HG03520 (cell line): ENCODE data around the gene FBXO42.

ENCODE experiments used
- ATAC-seq: cut with Tn5 transposase; IDR thresholded peaks from one replicate; pipeline ENCODE4 v1.9.1; 2021; ENCODE audit warnings: mild to moderate bottlenecking, moderate library complexity; ENCODE audit not compliant: unreplicated experiment

FBXO42 gene

DNA sequence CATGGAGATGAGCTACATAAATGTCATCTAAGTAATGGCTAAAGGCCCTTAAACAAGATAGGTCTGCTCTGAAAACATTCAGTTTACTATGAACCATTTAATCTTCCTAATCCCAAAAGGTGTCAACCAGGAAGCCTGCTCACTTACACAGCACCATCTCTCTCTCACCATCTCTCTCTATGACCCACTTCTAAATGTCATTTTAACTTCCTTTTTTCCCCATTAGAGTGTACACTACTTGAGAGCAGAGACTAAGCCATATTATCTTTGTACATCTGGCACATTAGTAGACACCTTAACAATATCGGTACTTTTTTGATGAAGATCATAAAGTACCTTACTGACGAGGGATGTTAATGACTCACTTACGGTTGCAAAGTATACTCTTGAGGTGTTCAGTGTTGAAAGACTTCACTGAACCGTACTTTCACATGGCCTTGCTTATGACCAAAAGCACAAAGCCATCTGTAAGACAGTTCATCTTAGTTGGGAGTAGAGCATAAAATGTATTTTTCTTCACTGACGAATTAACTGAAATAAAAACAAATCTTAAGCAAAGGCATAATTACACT is 25.4 kb downstream of the FBXO42 start:
- ATAC-seq: no peak

DNA sequence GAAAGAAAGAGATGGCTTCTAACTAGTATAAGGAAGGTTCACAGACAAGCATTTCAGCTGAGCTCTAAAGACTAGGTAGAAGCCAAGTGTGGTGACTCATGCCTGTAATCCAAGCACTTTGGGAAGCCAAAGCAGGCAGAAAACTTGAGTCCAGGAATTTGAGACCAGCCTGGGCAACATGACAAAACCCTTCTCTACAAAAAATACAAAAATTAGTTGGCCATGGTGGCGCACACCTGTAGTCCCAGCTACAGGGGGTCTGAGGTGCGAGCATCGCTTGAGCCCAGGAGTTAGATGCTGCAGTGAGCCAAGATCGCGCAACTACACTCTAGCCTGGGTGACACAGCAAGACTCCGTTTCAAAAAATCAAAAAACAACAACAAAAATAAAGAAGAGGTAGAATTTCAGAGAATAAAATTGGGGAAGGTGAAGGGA is 27.8 kb downstream of the FBXO42 start:
- no peak for ATAC-seq

DNA sequence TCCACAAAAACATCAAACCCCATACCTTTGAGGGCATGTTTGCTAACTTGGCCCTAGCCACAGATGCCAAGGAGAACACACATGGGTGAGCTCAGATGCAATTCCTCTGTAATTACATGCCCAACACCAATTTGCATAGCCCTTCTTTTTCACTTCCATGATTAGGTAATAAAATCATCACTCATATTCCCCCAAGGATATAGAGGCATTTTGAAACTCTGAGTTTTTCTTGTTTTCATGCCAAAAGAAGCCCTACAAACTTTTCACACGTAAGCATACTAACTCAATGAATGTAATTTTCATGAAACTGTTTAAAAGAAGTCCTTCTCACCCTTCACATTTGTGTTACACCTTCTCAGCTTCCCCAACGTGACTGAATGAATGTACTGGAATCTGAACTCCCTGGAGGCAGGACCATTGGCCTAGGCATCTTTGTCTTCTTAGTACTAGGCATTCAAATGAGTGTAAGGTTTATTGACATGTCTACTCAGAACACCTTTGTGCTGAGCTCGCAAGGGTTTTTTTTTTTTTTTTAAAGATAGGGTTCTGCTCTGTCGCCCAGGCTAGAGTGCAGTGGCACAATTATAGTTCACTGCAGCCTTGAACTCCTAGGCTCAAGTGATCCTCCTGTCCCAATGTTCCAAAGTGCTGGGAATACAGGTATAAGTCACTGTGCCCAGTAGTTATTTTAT is 31.0 kb downstream of the FBXO42 start:
- no peak for ATAC-seq

DNA sequence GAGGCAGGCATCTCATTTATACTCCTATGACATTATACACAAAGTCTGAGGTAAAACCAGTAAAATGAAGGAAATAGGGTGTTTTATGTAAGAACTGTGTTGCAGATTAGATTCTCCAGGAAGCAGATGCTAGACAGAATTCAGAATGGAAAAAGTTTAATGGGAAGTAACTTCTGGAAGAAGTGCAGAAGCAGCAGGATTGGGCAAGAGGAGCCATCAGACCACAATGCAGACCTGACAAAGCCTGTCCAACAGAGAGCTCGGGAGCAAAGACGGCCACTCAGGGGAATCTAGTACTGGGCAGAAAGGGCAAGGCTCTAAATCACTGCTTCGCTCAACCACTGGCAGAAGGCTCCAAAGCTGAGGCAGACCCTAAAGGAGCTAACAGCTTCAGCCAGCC is 33.7 kb downstream of the FBXO42 start:
- ATAC-seq: no peak

DNA sequence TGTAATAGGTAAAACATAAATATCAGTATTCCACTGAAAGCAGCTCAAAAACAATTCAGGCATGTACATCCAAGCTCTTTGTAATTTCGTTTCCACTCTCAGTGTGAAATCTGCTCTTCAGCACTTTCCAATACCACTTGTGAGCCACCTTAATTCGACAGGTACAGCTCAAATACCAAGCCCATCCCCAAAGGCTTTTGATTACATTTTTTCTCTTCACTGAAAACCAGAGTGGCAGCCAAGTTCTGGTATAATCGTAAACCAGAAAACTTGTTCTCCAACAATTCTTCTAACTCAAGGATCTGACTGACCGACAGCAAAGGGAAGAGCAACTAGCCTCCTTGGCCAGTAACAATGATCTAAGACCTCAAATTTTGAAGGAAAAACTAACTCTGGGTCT is 36.8 kb downstream of the FBXO42 start:
- no peak for ATAC-seq

DNA sequence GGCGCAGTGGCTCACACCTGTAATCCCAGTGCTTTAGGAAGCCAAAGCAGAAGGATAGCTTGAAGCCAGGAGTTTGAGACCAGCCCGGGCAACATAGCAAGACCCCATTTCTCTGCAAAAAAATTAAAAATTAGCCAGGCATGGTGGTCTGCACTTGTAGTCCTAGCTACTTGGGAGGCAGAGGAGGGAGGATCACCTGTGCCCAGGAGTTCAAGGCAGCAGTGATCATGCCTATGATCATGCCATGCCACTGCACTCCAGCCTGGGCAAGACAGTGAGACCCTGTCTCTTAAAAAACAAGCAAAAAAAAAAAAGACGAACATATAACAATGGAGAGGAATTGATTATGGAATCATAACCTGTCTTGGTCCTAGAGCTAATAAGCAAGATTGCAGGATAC is 45.1 kb downstream of the FBXO42 start:
- ATAC-seq: no peak

DNA sequence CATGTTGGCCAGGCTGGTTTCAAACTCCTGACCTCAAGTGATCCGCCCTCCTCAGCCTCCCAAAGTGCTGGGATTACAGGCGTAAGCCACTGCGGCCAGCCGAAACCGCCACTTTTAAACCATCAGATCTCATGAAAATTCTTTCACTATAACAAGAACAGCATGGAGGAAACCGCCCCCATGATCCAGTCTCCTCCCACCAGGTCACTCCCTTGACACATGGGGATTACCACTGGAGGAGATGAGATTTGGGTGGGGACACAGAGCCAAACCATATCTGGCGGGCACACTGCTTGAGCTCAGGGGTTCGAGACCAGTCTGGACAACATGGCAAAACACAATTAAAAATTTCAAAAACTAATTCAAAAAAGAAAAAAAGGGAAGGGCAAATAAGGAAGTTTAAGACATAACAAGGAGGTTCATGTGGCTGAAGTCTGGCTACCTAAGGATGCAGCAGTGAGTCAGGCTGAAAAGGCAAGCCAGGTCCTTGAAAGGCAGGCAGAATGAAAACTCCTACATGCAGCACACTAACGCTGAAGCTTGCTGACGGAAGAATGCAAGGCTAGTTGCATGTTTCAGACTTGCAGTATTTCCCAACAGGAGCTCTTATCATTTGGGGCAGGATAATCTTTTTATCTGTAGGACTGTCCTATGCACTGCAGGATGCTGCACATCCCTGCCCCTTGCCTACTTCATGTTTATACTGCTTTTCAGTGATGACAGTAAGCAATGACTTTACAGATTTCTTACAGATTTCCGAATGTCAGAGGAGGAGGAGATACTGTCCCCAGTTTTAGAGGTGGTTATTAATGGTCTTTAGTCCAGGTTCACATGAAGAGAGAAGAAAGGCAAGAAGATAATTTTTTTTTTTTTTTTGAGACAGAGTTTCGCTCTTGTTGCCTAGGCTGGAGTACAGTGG is 49.3 kb downstream of the FBXO42 start:
- no peak for ATAC-seq

DNA sequence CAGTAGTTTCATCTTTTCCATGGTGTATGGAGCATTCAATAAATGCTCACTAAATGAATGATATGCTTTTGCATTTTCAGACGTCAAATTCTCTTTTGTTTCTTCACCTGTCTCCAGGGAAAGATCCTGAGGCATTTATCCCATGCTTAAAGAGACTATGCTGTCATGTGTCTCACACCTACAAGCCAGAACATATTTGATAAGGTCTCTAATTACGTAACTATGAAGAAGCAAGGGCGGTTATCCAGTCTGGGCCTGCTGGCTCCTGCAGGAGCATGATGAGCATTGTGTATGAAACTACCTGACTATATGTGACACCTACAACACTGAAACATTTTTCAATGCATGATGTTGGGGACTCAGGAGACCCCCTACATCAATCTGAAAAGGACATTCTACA is 51.8 kb downstream of the FBXO42 start:
- no peak for ATAC-seq

DNA sequence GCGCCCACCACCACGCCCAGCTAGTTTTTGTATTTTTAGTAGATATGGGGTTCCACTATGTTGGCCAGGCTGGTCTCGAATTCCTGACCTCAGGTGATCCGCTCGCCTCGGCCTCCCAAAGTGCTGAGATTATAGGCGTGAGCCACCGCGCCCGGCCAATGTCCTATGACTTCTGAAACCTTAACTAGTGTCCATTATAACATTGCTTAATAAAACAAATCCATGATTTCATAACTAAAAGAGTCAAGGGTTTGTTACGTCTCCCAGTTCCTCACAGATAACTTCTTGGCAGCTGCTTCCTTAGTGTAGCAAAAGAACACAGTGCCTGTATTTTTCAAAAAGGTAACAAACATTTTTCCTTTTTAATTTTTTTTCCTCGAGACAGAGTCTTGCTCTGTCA is 53.6 kb downstream of the FBXO42 start:
- no peak for ATAC-seq

DNA sequence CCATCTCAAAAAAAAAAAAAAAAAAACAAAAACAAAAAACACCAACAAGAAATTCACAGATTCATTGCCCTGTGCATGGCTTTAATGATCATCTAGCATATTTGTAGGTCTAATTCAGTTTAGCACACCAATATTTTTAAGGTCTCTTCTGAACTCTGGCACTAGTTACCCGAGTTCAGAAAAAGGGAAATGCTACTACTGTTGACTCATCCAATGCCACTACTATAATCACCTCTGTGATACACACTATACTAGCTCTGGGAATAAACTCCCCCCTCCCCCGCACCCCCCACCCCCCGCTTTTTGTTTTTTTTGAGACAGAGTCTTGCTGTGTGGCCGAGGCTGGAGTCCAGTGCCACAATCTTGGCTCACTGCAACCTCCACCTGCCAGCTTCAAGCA is 55.6 kb downstream of the FBXO42 start:
- no peak for ATAC-seq

DNA sequence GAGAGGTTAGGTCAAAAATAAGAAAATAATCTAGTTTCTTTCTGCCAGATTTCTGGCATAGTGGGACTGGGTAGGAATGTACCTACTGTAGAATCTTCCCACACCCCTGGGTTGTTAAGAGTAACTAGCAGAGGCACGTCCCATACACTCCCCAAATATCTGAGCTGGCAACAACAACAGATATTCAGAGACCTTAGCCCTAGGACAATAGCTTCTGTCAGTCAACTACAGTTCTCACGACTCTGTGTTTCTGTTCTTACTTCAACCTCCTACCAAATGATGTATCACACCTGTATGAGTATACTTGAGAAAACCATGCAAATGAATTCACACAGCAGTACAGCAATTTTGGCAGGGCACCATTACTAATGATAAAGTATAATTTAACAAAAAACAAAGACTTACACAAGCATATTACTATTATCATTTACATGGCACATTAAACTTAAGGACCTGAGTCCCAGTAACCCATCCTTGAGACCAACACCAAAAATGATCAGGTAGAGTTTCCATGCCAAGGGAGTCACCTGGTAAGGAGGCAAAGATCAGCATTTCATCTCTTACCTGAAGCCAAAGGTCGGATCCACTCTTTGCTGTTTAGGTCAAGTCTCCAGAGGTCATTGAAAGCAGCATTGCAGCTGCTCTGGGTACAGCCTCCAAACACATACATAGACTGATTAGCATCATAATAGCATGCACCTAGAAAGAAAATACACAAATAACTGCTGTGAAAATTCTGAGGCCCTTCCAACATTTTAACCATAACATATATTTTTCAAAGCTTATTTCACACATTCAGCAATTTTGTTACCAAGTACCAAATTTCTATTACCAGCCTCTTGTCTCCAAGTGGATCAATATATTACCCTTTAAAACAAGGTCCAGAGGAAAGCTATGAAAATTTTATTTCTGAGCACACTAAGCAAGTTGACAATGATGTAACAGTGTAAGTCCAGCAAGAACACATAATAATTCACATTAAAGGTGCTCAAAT is 57.8 kb downstream of the FBXO42 start:
- no peak for ATAC-seq

DNA sequence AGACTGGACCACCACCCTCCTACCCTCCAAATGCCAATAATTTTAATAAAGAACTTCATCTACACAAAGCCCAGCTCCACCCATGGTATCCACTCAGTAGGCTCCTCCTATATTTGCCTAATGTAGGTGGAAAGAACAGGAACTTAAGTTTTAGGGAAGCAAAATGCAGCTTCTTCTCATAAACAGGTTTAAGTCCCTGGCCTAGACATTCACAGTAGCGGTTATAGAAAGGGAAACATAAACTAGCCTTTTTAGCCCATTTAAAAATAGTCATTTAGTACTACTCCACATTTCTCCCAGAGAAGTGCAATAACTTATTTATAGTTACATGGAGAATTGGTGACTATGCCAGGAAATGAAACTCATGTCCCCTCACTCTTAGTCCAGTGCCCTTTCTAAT is 58.7 kb downstream of the FBXO42 start:
- no peak for ATAC-seq

DNA sequence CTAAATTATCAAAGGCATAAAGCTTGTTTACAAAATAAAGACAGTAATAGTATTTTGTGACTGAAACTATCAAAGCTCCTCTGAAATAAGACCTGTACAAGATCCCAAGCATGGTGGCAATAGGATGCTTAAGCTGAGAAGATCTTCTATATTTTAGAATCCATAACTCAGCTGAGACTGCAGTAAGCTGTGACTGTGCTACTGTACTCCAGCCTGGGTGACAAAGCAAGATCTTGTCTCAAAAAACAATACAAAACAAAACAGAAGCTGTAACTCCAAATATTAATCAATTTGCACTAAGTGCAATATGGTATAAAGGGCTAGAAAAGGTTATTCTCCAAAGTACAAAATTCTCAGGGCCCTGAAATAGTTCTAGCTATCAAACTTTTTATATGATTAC is 59.5 kb downstream of the FBXO42 start:
- ATAC-seq: no peak

DNA sequence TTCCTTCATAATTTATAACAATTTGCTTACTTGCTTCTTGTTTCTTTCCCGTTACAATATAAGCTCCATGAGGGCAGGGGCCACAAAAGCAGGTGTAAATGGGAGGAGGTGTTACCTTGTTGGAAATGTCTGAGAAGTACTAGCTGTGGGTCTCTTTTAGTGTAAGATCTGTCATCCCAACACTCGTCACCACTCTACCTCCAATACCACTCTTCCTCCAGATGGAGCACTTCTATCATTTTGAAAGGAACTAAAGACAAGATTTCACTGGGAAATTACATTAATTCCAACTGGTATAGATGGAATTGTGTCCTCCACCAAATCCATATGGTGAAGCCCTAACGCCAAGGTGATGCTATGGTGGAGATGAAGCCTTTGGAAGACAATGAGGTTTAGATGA is 62.3 kb downstream of the FBXO42 start:
- ATAC-seq: no peak

DNA sequence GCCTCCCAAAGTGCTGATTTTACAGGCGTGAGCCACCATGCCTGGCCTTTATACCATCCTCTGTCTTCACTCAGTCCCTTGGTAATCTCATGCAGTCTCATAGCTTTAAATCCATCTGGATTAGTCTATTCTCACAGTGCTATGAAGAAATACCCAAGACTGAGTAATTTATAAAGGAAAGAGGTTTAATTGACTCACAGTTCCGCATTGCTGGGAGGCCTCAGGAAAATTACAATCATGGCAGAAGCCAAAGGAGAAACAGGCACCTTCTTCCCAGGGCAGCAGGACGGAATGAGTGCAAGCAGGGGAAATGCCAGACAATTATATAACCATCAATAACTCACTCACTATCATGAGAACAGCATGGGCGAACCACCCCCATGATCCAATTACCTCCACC is 66.2 kb downstream of the FBXO42 start:
- ATAC-seq: no peak

DNA sequence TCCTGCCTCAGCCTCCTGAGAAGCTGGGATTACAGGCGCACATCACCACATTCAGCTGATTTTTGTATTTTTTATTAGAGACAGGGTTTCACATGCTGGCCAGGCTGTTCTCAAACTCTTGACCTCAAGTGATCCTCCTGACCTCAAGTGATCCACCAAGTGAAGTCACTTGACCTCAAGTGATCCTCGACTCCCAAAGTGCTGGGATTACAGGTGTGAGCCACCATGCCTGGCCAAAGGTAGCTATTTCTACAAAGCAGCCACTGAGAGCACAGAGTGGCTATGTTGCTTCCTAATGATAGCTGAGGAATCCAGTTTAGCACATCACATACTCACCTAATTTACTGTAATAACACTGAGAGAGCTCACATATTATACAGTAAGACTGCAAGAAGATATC is 70.5 kb downstream of the FBXO42 start:
- ATAC-seq: no peak

DNA sequence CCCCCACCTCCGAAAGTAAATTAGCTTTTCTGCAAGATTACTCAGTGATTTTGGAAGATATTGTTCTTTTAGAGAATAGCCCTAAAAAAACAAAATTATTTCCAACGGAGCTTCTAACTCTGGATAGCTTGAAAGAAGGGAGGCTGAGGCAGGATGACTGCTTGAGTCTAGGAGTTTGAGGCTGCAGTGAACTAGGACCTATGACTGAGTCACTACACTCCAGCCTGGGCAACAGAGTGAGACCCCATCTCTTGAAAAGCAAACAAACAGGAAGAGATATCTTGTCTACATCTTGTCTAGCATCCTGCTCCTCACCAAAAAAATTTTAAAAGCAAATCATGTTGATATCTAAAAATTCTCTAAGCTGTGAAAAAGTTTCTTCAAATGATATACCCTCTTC is 73.1 kb downstream of the FBXO42 start:
- ATAC-seq: no peak

DNA sequence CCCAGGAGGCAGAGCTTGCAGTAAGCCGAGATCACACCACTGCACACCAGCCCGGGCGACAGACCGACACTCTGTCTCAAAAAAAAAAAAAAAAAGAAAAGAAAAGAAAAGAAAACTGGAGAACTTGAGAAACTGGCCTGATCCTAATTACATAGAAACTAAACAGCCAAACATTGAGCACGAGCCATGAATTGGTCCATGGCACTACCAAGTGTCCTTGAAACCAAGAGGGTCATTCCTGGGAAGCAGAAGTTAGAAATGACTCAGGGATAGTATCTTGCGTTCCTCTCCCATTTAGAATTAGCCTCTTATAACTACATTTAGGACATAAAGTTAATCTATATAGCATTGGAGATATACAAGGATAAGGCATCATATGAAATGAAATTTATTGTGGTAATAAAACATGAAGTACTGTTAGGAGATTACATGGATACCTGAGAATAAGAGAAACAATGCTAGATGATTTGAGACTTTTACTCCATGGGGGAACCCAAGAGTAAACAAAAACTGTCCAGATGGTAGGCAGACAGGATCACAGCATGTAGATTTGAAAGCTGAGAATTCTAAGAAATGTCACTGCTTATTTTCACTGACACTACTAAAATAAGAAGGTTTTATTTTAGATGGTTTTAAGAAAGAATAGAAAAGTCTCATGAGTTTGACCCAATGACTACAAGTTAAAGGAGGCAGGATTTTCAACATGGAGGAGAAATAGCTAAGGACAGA is 75.8 kb downstream of the FBXO42 start:
- no peak for ATAC-seq

DNA sequence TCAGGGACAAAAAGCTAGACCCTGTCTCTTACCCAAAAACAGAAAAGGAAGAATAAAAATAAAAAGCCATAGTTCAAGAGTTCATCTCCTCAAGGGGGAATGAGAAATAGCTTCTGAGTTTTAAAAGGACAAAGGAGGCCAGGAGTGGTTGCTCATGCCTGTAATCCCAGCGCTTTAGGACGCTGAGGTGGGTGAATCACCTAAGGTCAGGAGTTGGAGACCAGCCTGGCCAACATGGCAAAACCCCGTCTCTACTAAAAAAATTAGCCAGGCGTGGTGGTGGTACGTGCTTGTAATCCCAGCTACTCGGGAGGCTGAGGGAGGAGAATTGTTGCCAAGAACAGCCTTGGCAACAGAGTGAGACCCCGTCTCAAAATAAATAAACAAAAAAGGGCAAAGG is 76.7 kb downstream of the FBXO42 start:
- ATAC-seq: no peak

DNA sequence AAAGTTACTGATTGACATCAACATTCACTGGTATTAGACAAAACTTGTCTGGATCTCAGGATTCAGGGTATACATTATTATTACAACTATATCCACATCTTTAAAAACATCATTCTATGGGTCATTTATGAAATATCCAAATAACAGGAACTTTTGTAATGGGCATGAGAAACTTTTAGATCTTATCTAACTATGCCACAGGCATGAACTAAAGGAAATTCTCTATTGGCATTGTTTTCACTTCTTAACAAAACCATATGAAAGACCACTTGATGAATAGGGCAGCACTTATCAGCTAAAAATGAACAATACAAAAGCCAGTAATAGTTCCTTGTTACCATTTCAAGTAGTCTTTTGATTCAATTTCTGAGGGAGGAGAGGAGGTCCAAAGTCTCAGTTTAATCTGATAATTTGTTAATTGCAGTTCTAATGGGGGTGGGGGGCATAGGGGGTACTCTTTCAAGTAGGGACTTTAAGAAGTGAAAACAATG is 84.5 kb downstream of the FBXO42 start:
- no peak for ATAC-seq
